Mucosa of stomach (tissue), 1 donor: ENCODE data around the gene IMMP2L.

ENCODE experiments used
- H3K27me3 ChIP-seq: one replicate; pipeline ENCODE4 v1.7.0; 2013; ENCODE audit warnings: mild to moderate bottlenecking, low read length; ENCODE audit not compliant: control insufficient read depth, insufficient read depth
- H3K36me3 ChIP-seq: one replicate; pipeline ENCODE4 v1.7.0; 2013; ENCODE audit warnings: low read length; ENCODE audit not compliant: control insufficient read depth, insufficient read depth
- H3K4me1 ChIP-seq: one replicate; pipeline ENCODE4 v1.7.0; 2013; ENCODE audit warnings: mild to moderate bottlenecking, low read length; ENCODE audit not compliant: control insufficient read depth, insufficient read depth
- H3K4me3 ChIP-seq: one replicate; pipeline ENCODE4 v1.7.0; 2013; ENCODE audit warnings: low read length
- H3K9ac ChIP-seq: one replicate; pipeline ENCODE4 v1.7.0; 2013; ENCODE audit warnings: mild to moderate bottlenecking, low read length, moderate library complexity
- H3K9me3 ChIP-seq: one replicate; pipeline ENCODE4 v1.7.0; 2013; ENCODE audit warnings: mild to moderate bottlenecking, low read length, moderate library complexity; ENCODE audit not compliant: control insufficient read depth
- donor health status: Pancreatic carcinoma.

The IMMP2L gene

GRCh38 chr7:111370002-111370401 is 192.3 kb downstream of the IMMP2L start:
- Histone ChIP-seq H3K27me3 (no peaks in the 10 kb centered on the region), H3K9me3 (no peaks in the 10 kb centered on the region), H3K9ac (no peak overlapping the region), H3K36me3 (no peaks in the 10 kb centered on the region), H3K4me3 (no peak overlapping the region), H3K4me1 (no peaks in the 10 kb centered on the region)

- Histone ChIP-seq H3K4me1 (no peaks in the 10 kb centered on the region), H3K36me3 (no peaks in the 10 kb centered on the region), H3K4me3 (no peak overlapping the region), H3K9me3 (no peaks in the 10 kb centered on the region), H3K27me3 (no peaks in the 10 kb centered on the region), H3K9ac (no peak overlapping the region)
Measured at GRCh38 chr7:111368381-111369065, 193.8 kb downstream of the IMMP2L start.

- Histone ChIP-seq H3K9me3 (no peaks in the 10 kb centered on the region), H3K27me3 (no peaks in the 10 kb centered on the region), H3K4me3 (no peak overlapping the region), H3K4me1 (no peaks in the 10 kb centered on the region), H3K9ac (no peak overlapping the region), H3K36me3 (no peaks in the 10 kb centered on the region)
Measured at GRCh38 chr7:111364413-111364812, 197.9 kb downstream of the IMMP2L start.

GRCh38 chr7:111363099-111363498 is 199.2 kb downstream of the IMMP2L start:
- no peak overlapping the region for H3K9ac ChIP-seq
- no peak overlapping the region for H3K4me3 ChIP-seq
- H3K4me1 ChIP-seq = no peaks in the 10 kb centered on the region
- no peaks in the 10 kb centered on the region for H3K9me3 ChIP-seq
- H3K36me3 ChIP-seq = no peaks in the 10 kb centered on the region
- H3K27me3 ChIP-seq = no peaks in the 10 kb centered on the region

GRCh38 chr7:111362506-111363054 is 199.7 kb downstream of the IMMP2L start:
- H3K27me3 ChIP-seq = no peaks in the 10 kb centered on the region
- H3K9me3 ChIP-seq = no peaks in the 10 kb centered on the region
- no peak overlapping the region for H3K9ac ChIP-seq
- H3K36me3 ChIP-seq = no peaks in the 10 kb centered on the region
- no peaks in the 10 kb centered on the region for H3K4me1 ChIP-seq
- no peak overlapping the region for H3K4me3 ChIP-seq

GRCh38 chr7:111358915-111359314 is 203.4 kb downstream of the IMMP2L start:
- Histone ChIP-seq H3K9ac (no peak overlapping the region), H3K27me3 (no peaks in the 10 kb centered on the region), H3K36me3 (no peaks in the 10 kb centered on the region), H3K9me3 (no peaks in the 10 kb centered on the region), H3K4me3 (no peak overlapping the region), H3K4me1 (no peaks in the 10 kb centered on the region)

- H3K36me3 ChIP-seq = no peaks in the 10 kb centered on the region
- no peak overlapping the region for H3K9ac ChIP-seq
Measured at GRCh38 chr7:111357691-111358090, 204.6 kb downstream of the IMMP2L start.

GRCh38 chr7:111356941-111357340 is 205.4 kb downstream of the IMMP2L start:
- Histone ChIP-seq H3K4me1 (no peaks in the 10 kb centered on the region), H3K4me3 (no peak overlapping the region), H3K36me3 (no peaks in the 10 kb centered on the region), H3K9ac (no peak overlapping the region), H3K27me3 (no peaks in the 10 kb centered on the region), H3K9me3 (no peaks in the 10 kb centered on the region)

More at GRCh38 chr7:111357691-111358090, 204.6 kb downstream of the IMMP2L start:
- Histone ChIP-seq H3K27me3 (no peaks in the 10 kb centered on the region), H3K4me3 (no peak overlapping the region), H3K4me1 (no peaks in the 10 kb centered on the region), H3K9me3 (no peaks in the 10 kb centered on the region)

GRCh38 chr7:111352319-111352718 is 210.0 kb downstream of the IMMP2L start:
- Histone ChIP-seq H3K27me3 (no peaks in the 10 kb centered on the region), H3K9me3 (no peaks in the 10 kb centered on the region), H3K4me3 (no peak overlapping the region), H3K4me1 (no peaks in the 10 kb centered on the region), H3K9ac (no peak overlapping the region), H3K36me3 (no peaks in the 10 kb centered on the region)

GRCh38 chr7:111346219-111346618 is 216.1 kb downstream of the IMMP2L start:
- H3K36me3 ChIP-seq = no peaks in the 10 kb centered on the region
- H3K9me3 ChIP-seq = no peaks in the 10 kb centered on the region
- no peak overlapping the region for H3K9ac ChIP-seq
- no peak overlapping the region for H3K4me3 ChIP-seq
- H3K27me3 ChIP-seq = no peaks in the 10 kb centered on the region
- H3K4me1 ChIP-seq = no peaks in the 10 kb centered on the region

- Histone ChIP-seq H3K4me1 (no peaks in the 10 kb centered on the region), H3K9me3 (no peaks in the 10 kb centered on the region), H3K4me3 (no peak overlapping the region), H3K36me3 (no peaks in the 10 kb centered on the region), H3K9ac (no peak overlapping the region), H3K27me3 (no peaks in the 10 kb centered on the region)
Measured at GRCh38 chr7:111343017-111343416, 219.3 kb downstream of the IMMP2L start.

GRCh38 chr7:111339006-111339405 is 223.3 kb downstream of the IMMP2L start:
- H3K9ac ChIP-seq = no peak overlapping the region
- H3K36me3 ChIP-seq = no peaks in the 10 kb centered on the region
- H3K9me3 ChIP-seq = no peaks in the 10 kb centered on the region
- no peaks in the 10 kb centered on the region for H3K4me1 ChIP-seq
- no peak overlapping the region for H3K4me3 ChIP-seq
- no peaks in the 10 kb centered on the region for H3K27me3 ChIP-seq
